ENCODE measurements around the gene NLGN1.

NLGN1 gene

DNA sequence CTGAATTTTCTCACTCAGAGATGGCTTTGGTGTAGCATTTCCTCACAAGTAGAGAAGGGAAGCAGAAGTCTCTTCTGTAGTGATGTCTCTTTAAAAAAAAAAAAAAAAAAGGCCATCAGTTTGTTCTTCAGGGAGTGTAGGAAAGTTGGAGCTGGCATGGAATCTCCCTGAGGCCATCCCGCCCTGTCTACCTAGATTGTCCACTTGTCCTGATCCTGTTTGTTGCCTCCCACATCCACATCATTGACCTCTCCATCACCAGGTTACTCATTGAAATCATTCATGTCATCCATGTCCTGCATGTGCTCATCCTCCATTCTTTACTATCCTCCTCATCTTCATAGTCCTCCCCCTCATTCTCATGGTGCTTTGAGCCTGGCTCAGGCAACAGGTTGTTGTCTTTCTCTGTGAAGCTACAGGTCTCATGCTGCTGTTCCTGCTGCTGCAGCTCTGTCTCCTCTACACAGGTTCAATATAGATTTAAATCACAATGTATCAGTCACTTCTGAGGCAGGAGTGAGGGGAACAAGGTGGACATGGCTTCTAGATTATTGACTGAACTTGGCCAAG, 905.3 kb downstream of the NLGN1 start (continued):
- TF ChIP-seq, protein P1, sequence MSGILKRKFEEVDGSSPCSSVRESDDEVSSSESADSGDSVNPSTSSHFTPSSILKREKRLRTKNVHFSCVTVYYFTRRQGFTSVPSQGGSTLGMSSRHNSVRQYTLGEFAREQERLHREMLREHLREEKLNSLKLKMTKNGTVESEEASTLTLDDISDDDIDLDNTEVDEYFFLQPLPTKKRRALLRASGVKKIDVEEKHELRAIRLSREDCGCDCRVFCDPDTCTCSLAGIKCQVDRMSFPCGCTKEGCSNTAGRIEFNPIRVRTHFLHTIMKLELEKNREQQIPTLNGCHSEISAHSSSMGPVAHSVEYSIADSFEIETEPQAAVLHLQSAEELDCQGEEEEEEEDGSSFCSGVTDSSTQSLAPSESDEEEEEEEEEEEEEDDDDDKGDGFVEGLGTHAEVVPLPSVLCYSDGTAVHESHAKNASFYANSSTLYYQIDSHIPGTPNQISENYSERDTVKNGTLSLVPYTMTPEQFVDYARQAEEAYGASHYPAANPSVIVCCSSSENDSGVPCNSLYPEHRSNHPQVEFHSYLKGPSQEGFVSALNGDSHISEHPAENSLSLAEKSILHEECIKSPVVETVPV (CRISPR knock-in tag; IDR thresholded peaks at IDR 0.05): no peak
- TF ChIP-seq, protein P2, sequence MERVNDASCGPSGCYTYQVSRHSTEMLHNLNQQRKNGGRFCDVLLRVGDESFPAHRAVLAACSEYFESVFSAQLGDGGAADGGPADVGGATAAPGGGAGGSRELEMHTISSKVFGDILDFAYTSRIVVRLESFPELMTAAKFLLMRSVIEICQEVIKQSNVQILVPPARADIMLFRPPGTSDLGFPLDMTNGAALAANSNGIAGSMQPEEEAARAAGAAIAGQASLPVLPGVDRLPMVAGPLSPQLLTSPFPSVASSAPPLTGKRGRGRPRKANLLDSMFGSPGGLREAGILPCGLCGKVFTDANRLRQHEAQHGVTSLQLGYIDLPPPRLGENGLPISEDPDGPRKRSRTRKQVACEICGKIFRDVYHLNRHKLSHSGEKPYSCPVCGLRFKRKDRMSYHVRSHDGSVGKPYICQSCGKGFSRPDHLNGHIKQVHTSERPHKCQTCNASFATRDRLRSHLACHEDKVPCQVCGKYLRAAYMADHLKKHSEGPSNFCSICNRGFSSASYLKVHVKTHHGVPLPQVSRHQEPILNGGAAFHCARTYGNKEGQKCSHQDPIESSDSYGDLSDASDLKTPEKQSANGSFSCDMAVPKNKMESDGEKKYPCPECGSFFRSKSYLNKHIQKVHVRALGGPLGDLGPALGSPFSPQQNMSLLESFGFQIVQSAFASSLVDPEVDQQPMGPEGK (CRISPR knock-in tag; IDR thresholded peaks at IDR 0.05; ENCODE audit: borderline replicate concordance): no peak
- TF ChIP-seq TOX (CRISPR knock-in tag; IDR thresholded peaks at IDR 0.05; ENCODE audit: borderline replicate concordance): no peak
- no peak for TF ChIP-seq PPARA (CRISPR knock-in tag; IDR thresholded peaks at IDR 0.05; ENCODE audit: borderline replicate concordance)
- no peak for TF ChIP-seq OSR1 (CRISPR knock-in tag; IDR thresholded peaks at IDR 0.05)

DNA sequence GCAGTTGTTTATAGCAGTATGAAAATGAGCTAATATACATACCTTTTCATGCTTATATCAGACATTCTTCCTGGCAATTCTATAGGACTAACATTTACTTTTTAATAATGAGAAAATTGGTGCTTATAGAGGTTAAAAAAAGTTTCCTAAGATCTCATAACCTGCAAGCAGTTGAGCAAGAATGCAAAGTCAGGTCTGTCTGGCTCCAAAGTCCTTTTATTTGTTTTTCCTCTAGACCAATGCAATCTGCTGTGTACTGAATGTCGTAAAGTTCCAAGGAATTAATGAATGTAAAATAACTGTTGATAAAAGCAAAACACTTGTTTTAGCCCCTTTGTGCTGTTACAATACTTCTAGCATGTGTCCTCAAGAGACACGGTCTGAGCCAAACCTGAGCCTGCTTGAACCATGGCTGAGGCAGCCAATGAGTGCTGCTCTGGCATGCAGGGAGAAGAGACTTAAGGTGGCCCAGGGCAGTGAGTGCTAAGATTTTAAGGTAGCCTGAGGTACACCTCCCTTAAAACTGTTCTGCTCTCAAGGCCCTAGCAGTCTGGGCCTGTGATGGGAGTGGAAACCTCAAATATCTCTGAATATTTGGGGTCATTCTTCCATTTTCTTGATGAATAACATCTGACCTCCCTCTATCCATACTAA, 906.5 kb downstream of the NLGN1 start:
- no peak for ATAC-seq
- no peak for TF ChIP-seq ZC3H10 (CRISPR knock-in tag; IDR thresholded peaks at IDR 0.05)
- no peak for TF ChIP-seq RARB (CRISPR knock-in tag; IDR thresholded peaks at IDR 0.05)

- TF ChIP-seq TCF4 (CRISPR knock-in tag; IDR thresholded peaks at IDR 0.05; ENCODE audit: borderline replicate concordance) (no peak), ZC3H10 (CRISPR knock-in tag; IDR thresholded peaks at IDR 0.05) (no peak), SNAI2 (CRISPR knock-in tag; IDR thresholded peaks at IDR 0.05) (no peak), OSR1 (CRISPR knock-in tag; IDR thresholded peaks at IDR 0.05) (no peak), ZNF70 (CRISPR knock-in tag; IDR thresholded peaks at IDR 0.05) (no peak), GLIS3 (CRISPR knock-in tag; IDR thresholded peaks at IDR 0.05) (no peak), CSDC2 (CRISPR knock-in tag; IDR thresholded peaks at IDR 0.05) (no peak)
- TF ChIP-seq, protein P1 (CRISPR knock-in tag; IDR thresholded peaks at IDR 0.05): no peak
- TF ChIP-seq, protein P3, sequence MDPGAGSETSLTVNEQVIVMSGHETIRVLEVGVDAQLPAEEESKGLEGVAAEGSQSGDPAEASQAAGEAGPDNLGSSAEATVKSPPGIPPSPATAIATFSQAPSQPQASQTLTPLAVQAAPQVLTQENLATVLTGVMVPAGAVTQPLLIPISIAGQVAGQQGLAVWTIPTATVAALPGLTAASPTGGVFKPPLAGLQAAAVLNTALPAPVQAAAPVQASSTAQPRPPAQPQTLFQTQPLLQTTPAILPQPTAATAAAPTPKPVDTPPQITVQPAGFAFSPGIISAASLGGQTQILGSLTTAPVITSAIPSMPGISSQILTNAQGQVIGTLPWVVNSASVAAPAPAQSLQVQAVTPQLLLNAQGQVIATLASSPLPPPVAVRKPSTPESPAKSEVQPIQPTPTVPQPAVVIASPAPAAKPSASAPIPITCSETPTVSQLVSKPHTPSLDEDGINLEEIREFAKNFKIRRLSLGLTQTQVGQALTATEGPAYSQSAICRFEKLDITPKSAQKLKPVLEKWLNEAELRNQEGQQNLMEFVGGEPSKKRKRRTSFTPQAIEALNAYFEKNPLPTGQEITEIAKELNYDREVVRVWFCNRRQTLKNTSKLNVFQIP (CRISPR knock-in tag; IDR thresholded peaks at IDR 0.05; ENCODE audit: borderline replicate concordance, low read depth): no peak
- ATAC-seq: no peak
Measured at GRCh38 chr3:174308736-174309135, 911.2 kb downstream of the NLGN1 start.

- no peak for ATAC-seq
- TF ChIP-seq ZNF70 (CRISPR knock-in tag; IDR thresholded peaks at IDR 0.05) (no peak), OSR1 (CRISPR knock-in tag; IDR thresholded peaks at IDR 0.05) (no peak), TSHZ2 (CRISPR knock-in tag; IDR thresholded peaks at IDR 0.05) (no peak), BACH2 (CRISPR knock-in tag; IDR thresholded peaks at IDR 0.05; ENCODE audit: borderline replicate concordance) (no peak), PPARA (CRISPR knock-in tag; IDR thresholded peaks at IDR 0.05; ENCODE audit: borderline replicate concordance) (no peak)
- TF ChIP-seq, protein P2 (CRISPR knock-in tag; IDR thresholded peaks at IDR 0.05; ENCODE audit: borderline replicate concordance): no peak
Measured at GRCh38 chr3:174310475-174310983, 913.0 kb downstream of the NLGN1 start.

Measured in SK-N-SH treated with all-trans-retinoic acid at 6 μM for 48 hours (cell line).